HUES48 (cell line): ENCODE data around the gene ECE1.

Experiments used
- H3K27ac ChIP-seq: one replicate; pipeline ENCODE4 v1.7.0; 2013; ENCODE audit warnings: low read depth, low read length, inconsistent platforms
- H3K27me3 ChIP-seq: 2 replicates; pipeline ENCODE4 v1.6.1; 2013; ENCODE audit warnings: mild to moderate bottlenecking, low read length; ENCODE audit not compliant: control insufficient read depth, insufficient read depth
- H3K36me3 ChIP-seq: 2 replicates; pipeline ENCODE4 v1.6.1; 2013; ENCODE audit warnings: low read length; ENCODE audit not compliant: control insufficient read depth, insufficient read depth
- H3K4me1 ChIP-seq: 2 replicates; pipeline ENCODE4 v1.6.1; 2013; ENCODE audit warnings: mild to moderate bottlenecking, low read length; ENCODE audit not compliant: control insufficient read depth, insufficient read depth
- H3K4me3 ChIP-seq: 2 replicates; pipeline ENCODE4 v1.5.1; 2013; ENCODE audit warnings: mild to moderate bottlenecking, low read depth, low read length
- H3K9ac ChIP-seq: 2 replicates; pipeline ENCODE4 v1.6.1; 2013; ENCODE audit warnings: mild to moderate bottlenecking, low read depth, low read length, moderate library complexity
- H3K9me3 ChIP-seq: 2 replicates; pipeline ENCODE4 v1.6.1; 2013; ENCODE audit warnings: low read length; ENCODE audit not compliant: control insufficient read depth, insufficient read depth

The ECE1 gene

GRCh38 chr1:21263052-21263429, 27.2 kb downstream of the ECE1 start:
- no peak overlapping the region for H3K9ac ChIP-seq
- H3K36me3 ChIP-seq: peaks cover 5% of the 10 kb centered on the region
- H3K4me1 ChIP-seq: 0 out of 2 replicates have a peak, but pooled peaks cover 10% of the 10 kb centered on the region
- H3K9me3 ChIP-seq: no peaks in the 10 kb centered on the region
- no peak overlapping the region for H3K4me3 ChIP-seq
- peak overlapping the region; percentile 73 for H3K27ac ChIP-seq
- no peaks in the 10 kb centered on the region for H3K27me3 ChIP-seq

- H3K4me3 ChIP-seq: no peak overlapping the region
- 0 out of 2 replicates have a peak overlapping the region, but pooled peaks have one; percentile 18 for H3K9ac ChIP-seq
- H3K36me3 ChIP-seq: peaks cover under 1% of the 10 kb centered on the region; the same call in 1 of the 2 replicates
- peak overlapping the region; percentile 73 for H3K27ac ChIP-seq
- H3K4me1 ChIP-seq: 0 out of 2 replicates have a peak, but pooled peaks cover 10% of the 10 kb centered on the region
- H3K27me3 ChIP-seq: no peaks in the 10 kb centered on the region
- no peaks in the 10 kb centered on the region for H3K9me3 ChIP-seq
These were observed 27.8 kb downstream of the ECE1 start for GRCh38 chr1:21262293-21263051.

GRCh38 chr1:21261551-21262292, 28.5 kb downstream of the ECE1 start:
- H3K4me1 ChIP-seq: 0 out of 2 replicates have a peak, but pooled peaks cover 10% of the 10 kb centered on the region
- H3K9me3 ChIP-seq: no peaks in the 10 kb centered on the region
- peak overlapping the region; percentile 73 for H3K27ac ChIP-seq
- H3K27me3 ChIP-seq: no peaks in the 10 kb centered on the region
- no peak overlapping the region for H3K4me3 ChIP-seq
- H3K36me3 ChIP-seq: peaks cover 5% of the 10 kb centered on the region
- 0 out of 2 replicates have a peak overlapping the region, but pooled peaks have one; percentile 18 for H3K9ac ChIP-seq

- Histone ChIP-seq H3K36me3 (peaks cover 6% of the 10 kb centered on the region), H3K9me3 (no peaks in the 10 kb centered on the region), H3K9ac (no peak overlapping the region), H3K27ac (no peak overlapping the region), H3K4me3 (no peak overlapping the region), H3K4me1 (0 out of 2 replicates have a peak, but pooled peaks cover 10% of the 10 kb centered on the region), H3K27me3 (no peaks in the 10 kb centered on the region)
These were observed 29.7 kb downstream of the ECE1 start for GRCh38 chr1:21260405-21261125.

- H3K4me3 ChIP-seq: no peak overlapping the region
- no peaks in the 10 kb centered on the region for H3K27me3 ChIP-seq
- no peak overlapping the region for H3K9ac ChIP-seq
- no peak overlapping the region for H3K27ac ChIP-seq
- no peaks in the 10 kb centered on the region for H3K9me3 ChIP-seq
- H3K4me1 ChIP-seq: 0 out of 2 replicates have a peak, but pooled peaks cover 10% of the 10 kb centered on the region
- H3K36me3 ChIP-seq: peaks cover 6% of the 10 kb centered on the region
These were observed 30.8 kb downstream of the ECE1 start for GRCh38 chr1:21259316-21260076.

GRCh38 chr1:21258331-21259134, 31.7 kb downstream of the ECE1 start:
- Histone ChIP-seq H3K27me3 (no peaks in the 10 kb centered on the region), H3K4me1 (0 out of 2 replicates have a peak, but pooled peaks cover 10% of the 10 kb centered on the region), H3K9me3 (no peaks in the 10 kb centered on the region), H3K36me3 (peaks cover 6% of the 10 kb centered on the region), H3K4me3 (no peak overlapping the region), H3K9ac (no peak overlapping the region), H3K27ac (no peak overlapping the region)

GRCh38 chr1:21257431-21258135, 32.7 kb downstream of the ECE1 start:
- H3K9me3 ChIP-seq: no peaks in the 10 kb centered on the region
- H3K9ac ChIP-seq: no peak overlapping the region
- H3K4me1 ChIP-seq: 0 out of 2 replicates have a peak, but pooled peaks cover 9% of the 10 kb centered on the region
- H3K27ac ChIP-seq: no peak overlapping the region
- H3K4me3 ChIP-seq: no peak overlapping the region
- no peaks in the 10 kb centered on the region for H3K27me3 ChIP-seq
- H3K36me3 ChIP-seq: peaks cover 6% of the 10 kb centered on the region

GRCh38 chr1:21256776-21257175, 33.5 kb downstream of the ECE1 start:
- Histone ChIP-seq H3K4me3 (no peak overlapping the region), H3K9me3 (no peaks in the 10 kb centered on the region), H3K27ac (no peak overlapping the region), H3K36me3 (peaks cover 6% of the 10 kb centered on the region), H3K27me3 (no peaks in the 10 kb centered on the region), H3K4me1 (0 out of 2 replicates have a peak, but pooled peaks cover 1% of the 10 kb centered on the region), H3K9ac (no peak overlapping the region)

GRCh38 chr1:21255943-21256320, 34.3 kb downstream of the ECE1 start:
- Histone ChIP-seq H3K9me3 (no peaks in the 10 kb centered on the region), H3K27me3 (no peaks in the 10 kb centered on the region), H3K27ac (no peak overlapping the region), H3K4me3 (no peak overlapping the region), H3K9ac (no peak overlapping the region), H3K36me3 (peaks cover 6% of the 10 kb centered on the region), H3K4me1 (no peaks in the 10 kb centered on the region)
